A172 (cell line): Measurements from ENCODE around the gene ANKRD50. TPM values are rescaled to one million over a fixed set of nuclear protein-coding genes. Genes with fewer than 3 reads are reported as not detected.

ENCODE experiments used
- DNase-seq: peaks from one replicate; pipeline ENCODE4 v3.0.0-alpha.2; 2015; ENCODE audit warnings: low spot score
- total RNA-seq: library from RNA; depleted of rRNA; stranded (reverse); fragments of >200 nt; shearing (Covaris generic); gene quantifications from 2 replicates; pipeline ENCODE4 v1.2.3, GENCODE V29; 2014; rRNA removed

ANKRD50 gene
- 28.5 and 33.0 TPM in 2 replicates for total RNA-seq

- peak; percentile 85 for DNase-seq
Measured at GRCh38 chr4:124712372-124713184, at the start of gene ANKRD50. Gene ANKRD50 (minus strand): TSS chr4:124712732. CDS start chr4:124710511, 2,221 bp downstream.

- DNase-seq: no peak
Measured at GRCh38 chr4:124757126-124757525, 44.6 kb upstream of the ANKRD50 start.

GRCh38 chr4:124754681-124755080 is 42.1 kb upstream of the ANKRD50 start:
- DNase-seq: no peak

- DNase-seq: no peak
Measured at GRCh38 chr4:124753941-124754581, 41.5 kb upstream of the ANKRD50 start.

- no peak for DNase-seq
Measured at GRCh38 chr4:124749421-124749820, 36.9 kb upstream of the ANKRD50 start.

GRCh38 chr4:124748965-124749364 is 36.4 kb upstream of the ANKRD50 start:
- DNase-seq: no peak

GRCh38 chr4:124745985-124746801 is 33.7 kb upstream of the ANKRD50 start:
- no peak for DNase-seq

- DNase-seq: no peak
Measured at GRCh38 chr4:124743711-124744110, 31.2 kb upstream of the ANKRD50 start.

GRCh38 chr4:124740501-124740900 is 28.0 kb upstream of the ANKRD50 start:
- no peak for DNase-seq

- DNase-seq: no peak
Measured at GRCh38 chr4:124738994-124739393, 26.5 kb upstream of the ANKRD50 start.

- no peak for DNase-seq
Measured at GRCh38 chr4:124737619-124738018, 25.1 kb upstream of the ANKRD50 start.

GRCh38 chr4:124736526-124736925 is 24.0 kb upstream of the ANKRD50 start:
- no peak for DNase-seq

GRCh38 chr4:124727331-124727890 is 14.9 kb upstream of the ANKRD50 start:
- DNase-seq: no peak

- no peak for DNase-seq
Measured at GRCh38 chr4:124726269-124726668, 13.7 kb upstream of the ANKRD50 start.

- DNase-seq: peak; percentile 22
Measured at GRCh38 chr4:124722071-124722470, 9.5 kb upstream of the ANKRD50 start.

GRCh38 chr4:124717101-124717500 is 4.6 kb upstream of the ANKRD50 start:
- DNase-seq: no peak

GRCh38 chr4:124713185-124713592 is 657 bp upstream of the ANKRD50 start:
- peak; percentile 78 for DNase-seq

GRCh38 chr4:124711471-124712371 is 811 bp downstream of the ANKRD50 start:
- peak; percentile 55 for DNase-seq

- DNase-seq: peak; percentile 39
Measured at GRCh38 chr4:124710911-124711310, 1.6 kb downstream of the ANKRD50 start.

GRCh38 chr4:124710015-124710741 is 2.4 kb downstream of the ANKRD50 start:
- DNase-seq: no peak
